Measurements from ENCODE around the gene HSPA4L.

- TF ChIP-seq POLR2A (IDR thresholded peaks at IDR 0.05) (no peak), CTCF (IDR thresholded peaks at IDR 0.05 in 4 of 5, conservative IDR thresholded peaks at IDR 0.05 in 1 of 5) (no peak)
These were observed 74.2 kb downstream of the HSPA4L start for GRCh38 chr4:127856196-127856812.
